ENCODE measurements around the gene ITGA2B.

DNA sequence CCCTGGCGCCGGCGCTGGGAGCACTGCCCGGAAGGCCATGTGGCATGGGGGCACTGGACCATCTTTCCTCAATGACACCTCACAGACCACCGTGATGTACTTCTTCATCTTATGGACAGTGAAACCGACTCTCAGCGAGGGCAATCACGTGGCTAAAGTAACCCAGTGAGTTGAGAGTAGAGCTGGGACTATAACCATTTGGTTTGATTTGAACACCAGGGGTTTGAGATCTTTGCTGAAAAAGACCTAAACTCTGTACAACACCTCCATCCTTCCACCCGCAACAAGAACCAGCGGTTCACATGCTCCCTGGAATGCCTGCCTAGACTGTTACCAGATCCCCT, 3.3 kb downstream of the ITGA2B start:
- TF ChIP-seq, protein P1, sequence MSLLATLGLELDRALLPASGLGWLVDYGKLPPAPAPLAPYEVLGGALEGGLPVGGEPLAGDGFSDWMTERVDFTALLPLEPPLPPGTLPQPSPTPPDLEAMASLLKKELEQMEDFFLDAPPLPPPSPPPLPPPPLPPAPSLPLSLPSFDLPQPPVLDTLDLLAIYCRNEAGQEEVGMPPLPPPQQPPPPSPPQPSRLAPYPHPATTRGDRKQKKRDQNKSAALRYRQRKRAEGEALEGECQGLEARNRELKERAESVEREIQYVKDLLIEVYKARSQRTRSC (CRISPR knock-in tag; IDR thresholded peaks at IDR 0.05; ENCODE audit: low read depth) = no peak
- TF ChIP-seq ZNF256 (CRISPR knock-in tag; conservative IDR thresholded peaks at IDR 0.05) (no peak), ZNF12 (CRISPR knock-in tag; IDR thresholded peaks at IDR 0.05) (no peak), GABPB1 (CRISPR knock-in tag; IDR thresholded peaks at IDR 0.05) (no peak), TAF1 (CRISPR knock-in tag; IDR thresholded peaks at IDR 0.05) (no peak)
- TF ChIP-seq, protein P2, sequence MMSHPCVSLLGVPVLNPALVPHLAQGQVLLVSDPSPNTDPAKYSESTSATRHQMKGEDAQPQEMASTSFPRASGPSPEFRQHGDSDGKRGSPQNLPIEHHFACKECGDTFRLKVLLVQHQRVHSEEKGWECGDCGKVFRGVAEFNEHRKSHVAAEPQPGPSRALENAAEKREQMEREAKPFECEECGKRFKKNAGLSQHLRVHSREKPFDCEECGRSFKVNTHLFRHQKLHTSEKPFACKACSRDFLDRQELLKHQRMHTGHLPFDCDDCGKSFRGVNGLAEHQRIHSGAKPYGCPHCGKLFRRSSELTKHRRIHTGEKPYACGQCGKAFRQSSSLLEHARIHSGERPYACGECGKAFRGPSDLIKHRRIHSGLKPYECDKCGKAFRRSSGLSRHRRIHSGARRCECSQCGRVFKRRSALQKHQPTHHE (CRISPR knock-in tag; IDR thresholded peaks at IDR 0.05; ENCODE audit: borderline replicate concordance) = no peak
